G401 (cell line): ENCODE results near the gene SGCE. TPM values are rescaled to one million over a fixed set of nuclear protein-coding genes. Genes with fewer than 3 reads are reported as not detected.

Experiments
- DNase-seq: peaks from one replicate; pipeline ENCODE4 v3.0.0-alpha.2; 2015; ENCODE audit warnings: low spot score
- in situ Hi-C: cut with HindIII; loops from 2 replicates; pipeline ENCODE4 v1.10.0; 2016; ENCODE audit warnings: low sequenced_read_pairs, mixed read lengths
- total RNA-seq: library from RNA; depleted of rRNA; stranded (reverse); fragments of >200 nt; shearing (Covaris generic); gene quantifications from 2 replicates; pipeline ENCODE4 v1.2.3, GENCODE V29; 2014; rRNA removed

Gene SGCE
- total RNA-seq, 1 experiment from 2014 or later = 12.8 TPM

- DNase-seq = no peak
- in situ Hi-C loops = no loop called here
Measured at GRCh38 chr7:94580601-94581000, 75.3 kb downstream of the SGCE start.

- in situ Hi-C loops = no loop called here
- no peak for DNase-seq
Measured at GRCh38 chr7:94579470-94579869, 76.5 kb downstream of the SGCE start.

GRCh38 chr7:94578614-94579013 is 77.3 kb downstream of the SGCE start:
- in situ Hi-C loops = no loop called here
- DNase-seq = no peak

- no peak for DNase-seq
- in situ Hi-C loops = no loop called here
Measured at GRCh38 chr7:94577357-94577756, 78.6 kb downstream of the SGCE start.

GRCh38 chr7:94576316-94576715 is 79.6 kb downstream of the SGCE start:
- in situ Hi-C loops = no loop called here
- DNase-seq = no peak

GRCh38 chr7:94575646-94576045 is 80.3 kb downstream of the SGCE start:
- in situ Hi-C loops = no loop called here

GRCh38 chr7:94571816-94572215 is 84.1 kb downstream of the SGCE start:
- DNase-seq = no peak
- in situ Hi-C loops = no loop called here

More at GRCh38 chr7:94575646-94576045, 80.3 kb downstream of the SGCE start:
- DNase-seq = no peak

DNA sequence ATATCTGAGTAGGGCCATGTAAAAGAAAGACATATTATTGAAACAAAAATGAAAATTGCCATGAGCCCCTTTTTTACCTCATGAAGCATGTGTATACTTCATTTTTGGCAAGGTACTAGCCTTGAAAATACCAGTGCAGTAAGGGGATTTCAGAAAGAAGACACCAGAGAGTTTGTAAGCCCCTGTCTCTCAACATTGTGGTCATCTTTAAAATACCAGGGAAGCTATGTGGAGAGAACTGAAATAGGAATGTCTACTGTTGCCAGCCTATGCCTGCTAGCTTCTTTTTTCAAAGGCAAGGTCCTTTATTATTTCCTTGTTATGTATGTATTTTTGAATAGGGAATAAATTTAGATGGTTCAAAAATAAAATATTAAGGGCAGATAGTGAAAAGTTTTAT is 88.5 kb downstream of the SGCE start:
- in situ Hi-C loops = no loop called here
- DNase-seq = no peak

DNA sequence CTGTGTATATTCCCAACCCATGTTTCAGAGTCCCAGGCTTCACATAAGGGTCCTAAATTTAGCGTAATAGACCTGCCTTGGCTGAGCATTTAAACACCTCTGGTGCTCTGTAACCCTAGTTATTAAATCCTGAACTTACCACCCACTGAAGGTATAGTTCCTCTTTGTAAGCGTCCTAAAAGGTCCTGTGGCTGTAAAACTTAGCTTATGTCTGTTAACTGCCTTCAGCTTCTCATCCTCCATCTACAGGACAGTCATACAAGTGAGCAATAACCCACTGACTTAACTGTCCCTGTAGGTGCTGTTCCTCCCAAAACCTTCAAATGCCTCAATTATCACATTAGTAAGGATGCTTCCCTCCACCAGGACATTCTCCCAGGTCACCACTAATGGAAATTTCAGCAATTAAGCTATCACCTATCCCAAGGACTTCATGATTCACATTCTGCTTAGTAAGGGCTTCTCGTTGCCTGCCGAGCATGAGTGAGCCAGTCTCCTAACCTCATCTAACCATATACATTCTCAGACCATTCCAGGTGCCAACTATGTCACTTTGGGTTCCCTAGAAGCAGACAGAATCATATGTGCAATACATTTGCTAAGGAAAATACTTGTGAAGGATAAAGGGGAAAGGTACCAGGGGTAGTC is 90.6 kb downstream of the SGCE start:
- DNase-seq = no peak
- in situ Hi-C loops = no loop called here

GRCh38 chr7:94562525-94562924 is 93.4 kb downstream of the SGCE start:
- in situ Hi-C loops = no loop called here
- no peak for DNase-seq

- in situ Hi-C loops = no loop called here
- no peak for DNase-seq
Measured at GRCh38 chr7:94561841-94562514, 94.0 kb downstream of the SGCE start.

DNA sequence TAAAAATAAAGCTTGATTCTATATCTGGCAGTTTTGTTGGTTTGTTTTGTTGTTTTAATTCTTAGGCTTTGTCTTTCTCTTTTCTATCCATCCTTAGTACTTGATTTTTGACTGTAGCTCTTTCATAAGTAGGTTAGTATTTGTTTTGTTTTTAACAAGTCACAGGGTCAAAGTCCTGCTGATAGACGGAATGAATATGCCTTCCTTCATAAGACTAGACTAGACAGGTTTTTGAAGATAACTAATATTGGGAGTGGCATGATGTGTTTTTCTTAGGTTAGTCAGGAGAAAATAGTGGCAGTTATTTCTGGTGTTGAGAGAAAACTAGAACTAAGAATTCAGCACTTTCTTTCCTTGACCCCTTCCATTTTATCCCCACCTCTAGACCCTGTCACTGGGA is 96.0 kb downstream of the SGCE start:
- no peak for DNase-seq
- in situ Hi-C loops = no loop called here

DNA sequence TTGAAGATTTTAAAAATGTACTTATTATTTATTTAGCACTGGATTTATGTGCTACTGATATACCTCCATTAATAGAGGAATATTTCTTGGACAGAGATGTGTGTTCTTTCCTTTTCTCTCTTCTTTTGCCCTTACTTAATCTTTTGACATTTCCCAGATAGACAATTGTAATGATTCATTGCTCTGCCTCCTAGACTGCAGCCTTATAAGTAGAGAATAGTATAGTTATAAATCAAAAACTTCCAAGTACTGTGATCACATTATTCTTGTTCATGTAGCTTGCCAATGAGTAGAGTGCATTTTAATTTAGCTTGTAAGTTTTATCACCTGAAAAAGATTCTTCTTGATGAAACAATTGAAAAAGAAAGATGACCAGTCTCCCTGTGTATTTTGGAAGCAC is 98.7 kb downstream of the SGCE start:
- in situ Hi-C loops = no loop called here
- DNase-seq = no peak

GRCh38 chr7:94556028-94556427 is 99.9 kb downstream of the SGCE start:
- no peak for DNase-seq
- in situ Hi-C loops = no loop called here

DNA sequence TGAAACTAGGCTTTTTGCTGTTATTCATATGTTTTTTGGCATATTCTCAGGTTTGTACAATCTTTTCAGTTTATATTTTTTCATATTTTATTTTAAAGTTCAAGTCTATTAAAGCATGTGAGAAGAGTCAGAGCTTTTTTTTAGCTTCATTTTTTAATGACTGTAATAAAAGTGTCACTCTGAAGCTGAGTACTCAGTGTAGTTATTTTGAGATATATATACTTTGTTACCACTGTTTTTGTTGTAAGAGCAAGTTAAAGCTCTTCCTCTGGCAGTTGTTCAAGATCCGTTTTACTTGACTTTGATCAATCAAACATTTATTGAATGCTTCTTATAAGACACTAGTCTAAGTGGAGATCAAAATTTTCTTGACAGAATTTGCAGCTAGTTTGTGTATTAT is 108.8 kb downstream of the SGCE start:
- in situ Hi-C loops = no loop called here

DNA sequence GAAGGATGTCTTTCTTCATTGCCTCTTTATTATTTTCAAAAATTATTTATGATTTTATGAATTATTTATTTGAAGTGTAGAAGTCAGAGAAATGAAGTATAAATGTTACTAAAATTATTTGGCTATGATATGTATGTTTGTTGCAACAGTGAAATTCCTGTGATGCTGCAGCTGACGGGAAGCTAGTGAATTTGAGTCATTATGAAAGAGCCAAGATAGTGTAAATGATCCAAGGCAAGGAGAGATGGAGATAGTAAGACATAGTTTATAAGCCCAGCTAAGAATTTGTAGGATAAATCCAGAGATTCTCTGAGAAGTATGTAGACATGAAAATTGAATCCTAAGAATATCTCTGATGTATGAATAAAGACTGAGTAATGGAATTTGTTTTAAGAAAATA is 115.5 kb downstream of the SGCE start:
- DNase-seq = no peak
- in situ Hi-C loops = no loop called here

More for the DNA sequence above, 108.8 kb downstream of the SGCE start:
- no peak for DNase-seq

Other genes with a start within 250 kb of the SGCE start
- gene CASD1, start 146.3 kb downstream of the SGCE start, total RNA-seq = 22.3 and 23.0 TPM in 2 replicates